Activated CD4-positive, CD25-positive, alpha-beta regulatory T cell (primary cell): ENCODE results near the gene ADSS1.

Experiments
- DNase-seq, 4 experiments: peaks; one replicate each; lab custom pipeline; 2025; lab: John Stamatoyannopoulos, UW

The ADSS1 gene

GRCh38 chr14:104796687-104797081, 72.7 kb downstream of the ADSS1 start:
- DNase-seq, result no peak
